ENCODE results near the gene CSNK1E.

The CSNK1E gene

GRCh38 chr22:38300197-38300945 is 16.9 kb downstream of the CSNK1E start:
- TF ChIP-seq FOXP2 (optimal IDR thresholded peaks at IDR 0.05; ENCODE audit: borderline replicate concordance, extremely low read depth, extremely low read length, insufficient read depth), result no peak
- no peak for TF ChIP-seq TAF1 (IDR thresholded peaks at IDR 0.05; ENCODE audit: borderline replicate concordance, insufficient read depth, low read length)

- TF ChIP-seq SIN3A (IDR thresholded peaks at IDR 0.05; ENCODE audit: borderline replicate concordance, insufficient read depth, low read length) (no peak), POLR2AphosphoS5 (IDR thresholded peaks at IDR 0.05; ENCODE audit: low read depth, low read length) (no peak), FOXP2 (optimal IDR thresholded peaks at IDR 0.05; ENCODE audit: borderline replicate concordance, extremely low read depth, extremely low read length, insufficient read depth) (no peak), TAF1 (IDR thresholded peaks at IDR 0.05; ENCODE audit: borderline replicate concordance, insufficient read depth, low read length) (no peak), REST (IDR thresholded peaks at IDR 0.05; ENCODE audit: insufficient read depth in 1 of 2, low read depth in 2 of 2, low read length in 2 of 2) (no peak)
Observed at GRCh38 chr22:38299770-38300102, 17.5 kb downstream of the CSNK1E start.

- TF ChIP-seq TAF1 (IDR thresholded peaks at IDR 0.05; ENCODE audit: borderline replicate concordance, insufficient read depth, low read length) (no peak), SIN3A (IDR thresholded peaks at IDR 0.05; ENCODE audit: borderline replicate concordance, insufficient read depth, low read length) (no peak), REST (IDR thresholded peaks at IDR 0.05; ENCODE audit: insufficient read depth in 1 of 2, low read depth in 2 of 2, low read length in 2 of 2) (no peak)
Observed at GRCh38 chr22:38298312-38299005, 18.8 kb downstream of the CSNK1E start.

GRCh38 chr22:38296372-38296771 is 20.9 kb downstream of the CSNK1E start:
- TF ChIP-seq FOXP2 (optimal IDR thresholded peaks at IDR 0.05; ENCODE audit: borderline replicate concordance, extremely low read depth, extremely low read length, insufficient read depth) (no peak), TAF1 (IDR thresholded peaks at IDR 0.05; ENCODE audit: borderline replicate concordance, insufficient read depth, low read length) (no peak), SIN3A (IDR thresholded peaks at IDR 0.05; ENCODE audit: borderline replicate concordance, insufficient read depth, low read length) (no peak), POLR2AphosphoS5 (IDR thresholded peaks at IDR 0.05; ENCODE audit: low read depth, low read length) (no peak)

- TF ChIP-seq FOXP2 (optimal IDR thresholded peaks at IDR 0.05; ENCODE audit: borderline replicate concordance, extremely low read depth, extremely low read length, insufficient read depth) (no peak), REST (IDR thresholded peaks at IDR 0.05; ENCODE audit: insufficient read depth in 1 of 2, low read depth in 2 of 2, low read length in 2 of 2) (no peak), SIN3A (IDR thresholded peaks at IDR 0.05; ENCODE audit: borderline replicate concordance, insufficient read depth, low read length) (no peak), TAF1 (IDR thresholded peaks at IDR 0.05; ENCODE audit: borderline replicate concordance, insufficient read depth, low read length) (no peak), POLR2AphosphoS5 (IDR thresholded peaks at IDR 0.05; ENCODE audit: low read depth, low read length) (no peak)
Observed at GRCh38 chr22:38295863-38296262, 21.4 kb downstream of the CSNK1E start.

GRCh38 chr22:38295339-38295738 is 21.9 kb downstream of the CSNK1E start:
- TF ChIP-seq POLR2AphosphoS5 (IDR thresholded peaks at IDR 0.05; ENCODE audit: low read depth, low read length), result no peak
- TF ChIP-seq SIN3A (IDR thresholded peaks at IDR 0.05; ENCODE audit: borderline replicate concordance, insufficient read depth, low read length), result no peak
- no peak for TF ChIP-seq TAF1 (IDR thresholded peaks at IDR 0.05; ENCODE audit: borderline replicate concordance, insufficient read depth, low read length)
- TF ChIP-seq FOXP2 (optimal IDR thresholded peaks at IDR 0.05; ENCODE audit: borderline replicate concordance, extremely low read depth, extremely low read length, insufficient read depth), result no peak
- TF ChIP-seq REST (IDR thresholded peaks at IDR 0.05; ENCODE audit: insufficient read depth in 1 of 2, low read depth in 2 of 2, low read length in 2 of 2), result no peak

Measured in PFSK-1 (cell line).